GM18951 (cell line): ENCODE data around the gene ERBB4.

Experiments used
- POLR2A ChIP-seq: IDR thresholded peaks from 4 replicates; pipeline ENCODE4 v1.6.1; 2011; ENCODE audit warnings: mild to moderate bottlenecking; ENCODE audit not compliant: insufficient read length, insufficient read depth; ENCODE audit errors: extremely low read depth
- in situ Hi-C: fragments of 300-500 bp; cut with MboI; formaldehyde crosslinking; loops from one replicate; pipeline ENCODE4 v1.12.0; 2022; ENCODE audit warnings: low sequenced_read_pairs, mixed read lengths, inconsistent platforms; ENCODE audit not compliant: unreplicated experiment

Gene ERBB4

GRCh38 chr2:211802666-211803065, 735.9 kb downstream of the ERBB4 start:
- in situ Hi-C loops: no loop called here
- no peak for TF ChIP-seq POLR2A

GRCh38 chr2:211800001-211800400, 738.6 kb downstream of the ERBB4 start:
- no peak for TF ChIP-seq POLR2A

DNA sequence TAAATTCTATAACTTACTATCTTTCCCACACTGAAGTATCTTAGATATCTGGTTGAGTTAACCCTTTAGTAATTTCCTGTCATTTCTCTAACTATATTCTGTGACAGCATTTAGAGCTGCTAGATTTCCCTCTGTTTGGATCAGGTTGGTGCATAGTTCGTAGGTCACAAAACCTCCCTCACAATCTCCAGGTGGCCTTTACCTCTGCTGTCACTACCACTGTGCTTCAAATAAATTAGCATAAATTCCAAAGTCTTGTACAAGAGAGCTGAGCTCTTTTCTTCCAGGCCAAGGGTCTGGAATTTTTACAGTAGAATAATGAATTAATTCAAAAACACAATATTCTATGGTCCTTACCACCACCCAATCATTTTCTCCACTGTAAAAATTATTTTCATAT, 739.7 kb downstream of the ERBB4 start:
- TF ChIP-seq POLR2A: no peak
- in situ Hi-C loops: no loop called here

More at GRCh38 chr2:211800001-211800400, 738.6 kb downstream of the ERBB4 start:
- in situ Hi-C loops: no loop called here

DNA sequence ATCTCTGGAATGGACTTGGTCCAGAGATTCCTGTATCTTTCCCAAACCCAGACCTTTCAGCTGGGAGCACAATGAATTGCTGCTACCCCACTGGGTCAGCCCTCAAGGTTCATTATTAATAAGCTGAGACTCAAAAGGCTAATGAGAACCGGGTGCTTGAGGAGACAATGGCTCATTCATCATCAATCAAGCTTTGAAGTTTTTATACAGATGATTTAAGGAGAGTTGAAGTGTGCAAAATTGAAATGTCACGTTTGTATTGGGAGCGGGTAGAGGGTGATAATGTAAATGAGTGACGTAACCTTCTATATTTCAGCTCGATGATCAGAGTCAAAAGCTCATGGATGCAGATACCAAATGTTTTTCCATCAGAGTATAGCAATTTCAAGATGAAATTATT, 744.9 kb downstream of the ERBB4 start:
- in situ Hi-C loops: no loop called here
- TF ChIP-seq POLR2A: no peak

GRCh38 chr2:211789982-211790381, 748.6 kb downstream of the ERBB4 start:
- in situ Hi-C loops: no loop called here
- TF ChIP-seq POLR2A: no peak

DNA sequence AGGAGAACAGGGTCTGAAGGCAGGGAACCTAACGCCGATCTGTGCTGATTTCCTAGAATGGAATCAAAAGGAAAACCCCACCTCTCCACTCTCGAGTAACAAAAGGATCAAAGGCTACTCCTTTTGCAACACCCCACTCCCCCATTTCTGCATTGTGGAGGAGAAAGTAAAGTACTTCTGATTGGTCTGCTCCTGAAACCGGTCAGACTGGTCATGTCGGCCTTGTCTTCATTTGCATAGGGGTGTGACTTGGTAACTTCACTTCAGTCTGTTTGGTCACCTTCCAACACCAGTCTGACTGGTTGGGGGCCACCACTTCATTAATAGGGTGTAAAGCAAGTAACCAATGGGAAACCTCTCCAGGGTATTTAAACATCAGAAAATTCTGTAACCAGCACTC, 771.9 kb downstream of the ERBB4 start:
- TF ChIP-seq POLR2A: no peak
- in situ Hi-C loops: no loop called here

DNA sequence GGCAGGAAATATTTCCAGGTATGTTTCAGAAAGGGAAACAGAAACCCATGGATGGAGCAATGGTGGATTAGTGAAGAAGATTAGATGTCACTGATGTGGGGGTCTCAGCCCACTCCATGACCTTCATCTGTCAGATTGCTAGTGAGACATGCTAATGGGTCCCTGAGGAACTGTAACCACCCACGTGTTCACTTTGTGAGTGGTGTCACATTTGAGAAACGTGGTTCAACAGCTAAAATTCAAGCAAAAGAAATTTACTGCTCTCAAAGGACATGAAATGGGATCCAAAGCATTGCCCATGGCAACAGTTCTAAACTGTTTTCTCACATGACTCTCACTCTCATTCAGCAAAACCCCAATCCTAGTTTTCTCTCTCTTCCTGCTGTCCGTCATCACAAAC, 776.1 kb downstream of the ERBB4 start:
- in situ Hi-C loops: no loop called here
- no peak for TF ChIP-seq POLR2A

GRCh38 chr2:211760103-211760502, 778.5 kb downstream of the ERBB4 start:
- in situ Hi-C loops: no loop called here
- TF ChIP-seq POLR2A: no peak

DNA sequence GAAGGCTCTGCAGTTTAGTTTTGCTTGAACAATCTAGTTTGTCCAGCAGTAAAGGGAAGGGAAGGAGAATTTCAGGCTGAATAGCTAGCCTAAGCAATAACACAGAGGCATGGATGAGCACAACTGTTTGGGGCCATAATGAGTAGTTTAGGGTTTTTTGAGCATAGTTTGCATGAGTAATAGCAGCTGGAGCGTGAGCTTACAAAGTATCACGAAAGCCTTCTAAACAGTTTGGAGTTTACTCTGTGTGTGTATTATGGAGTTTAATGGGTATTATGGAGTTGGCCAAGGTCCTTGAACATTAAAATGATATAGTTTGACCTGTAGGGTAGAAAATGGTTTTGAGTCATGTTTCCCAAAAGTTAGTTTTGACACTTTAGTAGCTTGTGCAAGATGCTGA, 782.3 kb downstream of the ERBB4 start:
- in situ Hi-C loops: no loop called here
- TF ChIP-seq POLR2A: no peak

DNA sequence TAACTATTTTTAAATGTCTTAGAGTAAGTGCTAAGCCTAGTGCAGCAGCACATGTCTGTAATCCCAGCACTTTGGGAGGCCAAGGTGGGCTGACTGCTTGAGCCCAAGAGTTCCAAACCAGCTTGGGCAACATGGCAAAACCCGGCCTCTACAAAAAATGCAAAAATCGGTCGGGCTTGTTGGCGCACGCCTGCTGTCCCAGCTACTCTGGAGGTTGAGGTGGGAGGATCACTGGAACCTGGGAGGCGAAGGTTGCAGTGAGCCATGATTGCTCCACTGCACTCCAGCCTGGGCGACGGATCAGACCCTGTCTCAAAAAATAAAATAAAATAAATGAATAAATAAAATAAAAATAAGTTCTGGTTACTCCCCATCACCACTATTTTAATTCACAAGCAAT, 783.4 kb downstream of the ERBB4 start:
- in situ Hi-C loops: no loop called here
- no peak for TF ChIP-seq POLR2A

DNA sequence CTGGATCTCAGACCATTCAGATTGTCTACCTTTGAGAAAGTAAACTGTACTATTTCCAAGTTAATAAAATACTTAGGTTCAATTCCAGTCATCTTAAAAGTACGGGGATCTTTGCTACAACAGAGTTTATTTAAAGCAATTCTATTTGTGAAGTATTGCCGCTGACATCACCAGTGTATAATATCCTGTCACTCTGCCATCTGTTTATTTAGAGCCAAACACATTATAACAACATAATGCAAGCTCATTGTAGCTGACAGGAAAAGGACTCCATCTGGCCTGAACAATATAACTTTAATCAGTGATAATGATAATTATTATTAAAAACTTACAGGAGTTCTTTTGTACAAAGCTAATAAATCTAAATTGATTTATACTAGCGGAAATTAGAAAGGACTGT, 786.8 kb downstream of the ERBB4 start:
- in situ Hi-C loops: no loop called here
- TF ChIP-seq POLR2A: no peak

GRCh38 chr2:211748339-211748738, 790.3 kb downstream of the ERBB4 start:
- no peak for TF ChIP-seq POLR2A
- in situ Hi-C loops: no loop called here

- TF ChIP-seq POLR2A: no peak
- in situ Hi-C loops: no loop called here
Measured at GRCh38 chr2:211745295-211746097, 793.1 kb downstream of the ERBB4 start.

DNA sequence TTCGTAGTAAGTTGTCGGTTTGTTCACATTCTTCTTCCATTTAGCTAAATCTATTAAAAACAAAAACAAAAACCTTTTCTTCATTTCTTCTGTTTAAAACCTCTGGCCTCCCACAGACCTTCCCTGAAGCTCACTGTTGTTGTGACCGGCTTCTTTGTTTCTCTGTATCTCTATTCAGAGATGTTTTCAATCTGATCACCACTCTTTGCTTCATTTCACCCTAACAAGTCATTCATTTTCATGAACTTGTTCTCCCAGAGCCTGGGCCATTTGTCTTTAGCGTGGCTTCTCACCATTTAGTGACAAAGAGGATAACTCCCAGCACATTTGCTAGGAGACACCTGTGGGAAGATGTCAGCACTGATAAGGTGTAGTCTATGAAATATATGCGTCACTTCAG, 794.2 kb downstream of the ERBB4 start:
- TF ChIP-seq POLR2A: no peak
- in situ Hi-C loops: no loop called here
